ENCODE data around the gene DAO.
"Not testable (repeated sequence)": the region's sequence is repeated elsewhere in the genome, so short reads cannot be mapped to it uniquely, and the experiment has no call there.

The DAO gene

GRCh38 chr12:108879615-108880254 is at the start of gene DAO:
DAO (plus strand) TSS chr12:108880092; CDS start chr12:108885007, 4,915 bp downstream.
- peak in 4 of 56 donors; percentile 11 to 42 (median 19) for DNase-seq

DNA sequence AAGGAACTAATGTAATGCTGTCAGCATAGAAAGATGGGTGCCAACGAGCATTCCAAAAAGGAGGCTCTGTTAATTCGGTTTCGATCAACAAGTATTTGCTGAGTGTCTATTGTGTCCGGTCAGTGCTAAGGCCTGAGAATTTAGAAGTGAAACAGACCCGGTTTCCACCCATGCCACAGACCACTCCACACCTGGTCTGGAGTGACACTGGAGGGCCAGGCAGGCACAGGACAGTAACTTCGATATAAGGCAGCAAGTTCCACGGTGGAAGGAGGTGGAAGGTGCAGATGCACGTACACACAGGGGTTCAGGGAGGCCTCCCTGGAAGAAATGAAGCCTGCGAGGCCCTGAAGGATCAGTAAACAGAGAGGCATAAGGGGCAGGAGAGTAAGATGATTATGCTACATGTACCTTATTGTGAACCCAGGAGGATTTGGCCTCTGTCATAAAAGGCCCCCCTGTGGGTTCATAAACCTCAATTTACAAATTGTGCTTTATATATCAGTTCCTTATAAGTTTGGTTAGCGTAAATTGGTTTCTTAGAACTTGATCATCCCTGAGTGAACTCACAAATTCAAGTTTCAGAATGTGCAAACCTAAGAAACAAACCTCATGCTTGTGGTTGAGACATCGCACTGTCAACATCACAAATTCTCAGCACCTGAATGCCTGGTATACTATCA is 48.4 kb upstream of the DAO start:
- DNase-seq = no peak

- no peak for DNase-seq
These were observed 47.7 kb upstream of the DAO start for GRCh38 chr12:108832208-108832607.

- DNase-seq = no peak
These were observed 47.0 kb upstream of the DAO start for GRCh38 chr12:108832730-108833354.

DNA sequence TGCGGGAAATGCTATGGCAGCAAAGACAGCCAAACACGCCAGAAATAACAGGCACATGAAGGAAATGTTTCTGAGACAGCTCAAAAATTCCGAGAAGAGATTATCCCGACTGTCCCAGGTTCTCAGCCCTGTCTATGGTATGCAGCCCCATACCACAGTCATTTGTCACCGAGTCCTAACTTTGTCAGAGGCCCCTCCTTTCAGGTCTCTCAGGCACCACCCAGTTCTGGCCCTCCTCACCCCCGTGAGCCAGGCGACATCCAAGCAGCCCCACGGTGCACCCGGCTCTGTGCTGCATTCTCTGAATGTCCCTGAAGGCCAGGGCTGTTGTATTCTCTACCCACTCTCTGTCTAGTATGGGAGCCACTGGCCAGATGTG is 46.5 kb upstream of the DAO start:
- DNase-seq = no peak

GRCh38 chr12:108833757-108834472 is 46.0 kb upstream of the DAO start:
- DNase-seq = peak in 19 of 56 donors; percentile 6 to 75 (median 20)

GRCh38 chr12:108835860-108836634 is 43.8 kb upstream of the DAO start:
- no peak for DNase-seq

GRCh38 chr12:108837239-108837638 is 42.7 kb upstream of the DAO start:
- DNase-seq = no peak

DNA sequence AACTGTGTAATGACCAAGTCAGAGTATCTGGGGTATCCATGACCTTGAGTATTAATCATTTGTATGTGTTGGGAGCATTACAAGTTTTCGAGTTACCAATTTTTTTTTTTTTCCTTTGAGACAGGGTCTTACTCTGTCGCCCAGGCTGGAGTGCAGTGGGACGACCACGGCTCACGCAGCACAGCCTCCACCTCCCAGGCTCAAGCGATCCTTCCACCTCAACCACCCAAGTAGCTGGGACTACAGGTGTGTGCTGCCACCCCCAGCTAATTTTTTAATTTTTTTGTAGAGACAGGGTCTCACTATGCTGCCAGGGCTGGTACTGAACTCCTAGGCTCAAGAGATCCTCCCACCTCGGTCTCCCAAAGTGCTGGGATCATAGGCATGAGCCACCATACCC is 42.2 kb upstream of the DAO start:
- DNase-seq = no peak

- DNase-seq = peak in 6 of 56 donors; percentile 9 to 43 (median 28)
These were observed 41.5 kb upstream of the DAO start for GRCh38 chr12:108838194-108839017.

- DNase-seq = no peak
These were observed 40.6 kb upstream of the DAO start for GRCh38 chr12:108839018-108839889.

- no peak for DNase-seq
These were observed 40.0 kb upstream of the DAO start for GRCh38 chr12:108839890-108840230.

DNA sequence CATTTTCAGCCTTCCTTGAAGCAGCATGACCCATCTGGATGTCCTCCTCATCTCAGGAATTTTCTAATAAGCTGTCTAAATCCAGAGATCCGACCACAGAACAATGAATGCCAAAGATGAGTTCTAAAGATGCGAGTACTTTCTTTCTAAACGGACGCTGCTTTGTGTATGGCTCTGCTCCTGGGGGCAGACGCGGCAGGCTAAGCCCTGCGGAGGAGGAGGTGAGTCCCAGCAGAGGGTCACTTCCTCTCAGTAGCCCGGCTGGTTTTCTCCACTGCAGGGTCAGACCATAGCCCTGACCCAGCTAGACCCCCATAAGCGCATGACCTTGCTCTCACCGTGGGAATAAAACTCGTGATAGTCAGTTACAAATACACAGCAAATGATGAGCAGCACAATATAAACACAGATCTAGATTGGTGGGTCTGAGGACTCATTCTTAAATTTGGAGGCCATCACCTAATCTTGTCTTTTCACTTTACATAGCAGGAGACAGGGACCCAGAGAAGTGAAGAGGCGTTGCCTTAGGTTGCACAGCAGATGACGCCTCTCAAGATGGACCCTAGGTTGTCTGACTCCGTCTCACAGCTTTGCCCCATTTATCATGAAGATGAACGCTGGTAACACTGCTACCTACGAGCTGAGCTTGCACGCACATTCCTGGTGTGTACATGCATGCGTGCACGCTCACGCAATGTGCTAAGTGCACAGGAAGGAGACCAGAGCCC is 39.1 kb upstream of the DAO start:
- no peak for DNase-seq

GRCh38 chr12:108841825-108842224 is 38.1 kb upstream of the DAO start:
- not testable (repeated sequence) for DNase-seq

- no peak for DNase-seq
These were observed 37.5 kb upstream of the DAO start for GRCh38 chr12:108842361-108842760.

- DNase-seq = no peak
These were observed 36.7 kb upstream of the DAO start for GRCh38 chr12:108843187-108843586.

DNA sequence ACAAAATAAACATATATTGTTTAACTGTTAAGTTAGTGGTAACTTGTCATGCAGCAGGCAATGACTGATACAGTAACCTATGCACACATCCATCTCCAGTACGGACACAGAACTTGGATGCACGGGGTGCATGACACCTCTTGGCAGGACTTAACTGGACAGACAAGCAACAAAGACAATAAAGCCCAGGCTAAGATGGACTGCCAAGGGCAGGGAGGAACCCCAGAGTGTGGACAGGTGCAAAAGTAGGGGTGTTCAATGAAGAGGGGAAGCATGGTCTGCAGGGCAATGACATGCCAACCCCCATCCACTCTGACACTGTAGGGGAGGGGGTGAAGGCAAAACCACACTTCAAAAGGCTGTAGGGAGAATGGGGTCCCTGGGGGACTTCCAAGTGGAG is 34.2 kb upstream of the DAO start:
- no peak for DNase-seq

DNA sequence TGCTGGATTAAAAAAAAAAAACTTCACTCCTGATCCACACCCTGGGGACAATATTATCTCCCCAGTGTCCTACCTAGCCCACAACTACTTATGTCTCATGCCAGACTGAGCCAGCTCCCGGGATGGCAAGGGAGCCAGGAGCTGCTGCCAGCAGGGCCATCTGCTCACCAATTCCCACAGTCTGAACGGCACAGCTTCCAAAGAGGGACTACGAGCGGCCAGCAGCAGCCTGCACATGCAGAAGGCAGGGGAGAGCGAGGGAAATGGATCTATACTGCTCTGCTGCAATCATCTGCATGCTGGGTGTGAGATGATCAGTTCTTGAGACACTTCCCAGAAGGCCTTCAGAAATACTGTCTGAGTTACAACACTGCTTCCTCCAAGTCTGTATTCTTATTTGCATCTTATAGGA is 33.6 kb upstream of the DAO start:
- DNase-seq = peak in 48 of 56 donors; percentile 8 to 81 (median 50)

DNA sequence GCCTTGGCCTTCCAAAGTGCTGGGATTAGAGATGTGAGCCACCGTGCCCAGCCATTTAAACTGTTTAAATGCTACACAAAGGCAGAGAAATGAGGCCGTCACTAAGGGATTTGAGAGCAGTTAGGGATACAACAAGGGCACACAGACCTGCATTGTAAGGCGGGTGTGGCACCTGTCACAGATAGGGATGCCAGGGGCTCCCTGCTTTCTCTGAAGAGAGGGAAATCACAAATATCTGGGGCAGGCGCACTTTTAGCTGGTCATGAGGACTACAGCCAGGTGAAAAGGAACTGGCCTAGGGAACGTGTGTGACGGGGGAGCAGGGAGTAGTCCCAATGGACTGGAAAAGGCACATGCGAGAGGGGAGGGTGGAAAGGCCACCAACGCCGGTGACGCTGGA is 32.2 kb upstream of the DAO start:
- DNase-seq = no peak

All from nucleus accumbens (tissue), 56 donors.